ENCODE measurements around the gene CHAD.

Gene CHAD

DNA sequence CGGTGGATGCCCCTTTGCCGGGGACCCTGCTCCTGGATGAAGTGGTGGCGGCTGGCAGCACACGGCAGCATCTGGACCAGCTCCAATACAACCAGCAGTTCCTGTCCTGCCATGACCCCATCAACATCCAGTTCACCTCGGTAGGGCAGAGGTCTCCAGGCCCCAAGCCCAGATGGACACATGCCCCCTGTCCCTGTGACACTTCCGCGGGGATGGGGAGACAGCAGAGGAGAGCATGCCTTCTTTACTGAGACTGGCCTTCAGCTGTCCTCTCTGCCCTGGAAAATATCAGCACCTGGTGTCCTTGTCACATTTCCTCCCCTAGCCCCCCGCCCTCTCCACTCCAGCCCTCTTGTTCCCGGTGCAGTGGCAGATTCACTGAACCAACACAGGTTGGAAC is 6.2 kb downstream of the CHAD start:
- TF ChIP-seq, protein P1, sequence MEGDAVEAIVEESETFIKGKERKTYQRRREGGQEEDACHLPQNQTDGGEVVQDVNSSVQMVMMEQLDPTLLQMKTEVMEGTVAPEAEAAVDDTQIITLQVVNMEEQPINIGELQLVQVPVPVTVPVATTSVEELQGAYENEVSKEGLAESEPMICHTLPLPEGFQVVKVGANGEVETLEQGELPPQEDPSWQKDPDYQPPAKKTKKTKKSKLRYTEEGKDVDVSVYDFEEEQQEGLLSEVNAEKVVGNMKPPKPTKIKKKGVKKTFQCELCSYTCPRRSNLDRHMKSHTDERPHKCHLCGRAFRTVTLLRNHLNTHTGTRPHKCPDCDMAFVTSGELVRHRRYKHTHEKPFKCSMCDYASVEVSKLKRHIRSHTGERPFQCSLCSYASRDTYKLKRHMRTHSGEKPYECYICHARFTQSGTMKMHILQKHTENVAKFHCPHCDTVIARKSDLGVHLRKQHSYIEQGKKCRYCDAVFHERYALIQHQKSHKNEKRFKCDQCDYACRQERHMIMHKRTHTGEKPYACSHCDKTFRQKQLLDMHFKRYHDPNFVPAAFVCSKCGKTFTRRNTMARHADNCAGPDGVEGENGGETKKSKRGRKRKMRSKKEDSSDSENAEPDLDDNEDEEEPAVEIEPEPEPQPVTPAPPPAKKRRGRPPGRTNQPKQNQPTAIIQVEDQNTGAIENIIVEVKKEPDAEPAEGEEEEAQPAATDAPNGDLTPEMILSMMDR (conservative IDR thresholded peaks at IDR 0.05; ENCODE audit: low read depth, low read length) = no peak

DNA sequence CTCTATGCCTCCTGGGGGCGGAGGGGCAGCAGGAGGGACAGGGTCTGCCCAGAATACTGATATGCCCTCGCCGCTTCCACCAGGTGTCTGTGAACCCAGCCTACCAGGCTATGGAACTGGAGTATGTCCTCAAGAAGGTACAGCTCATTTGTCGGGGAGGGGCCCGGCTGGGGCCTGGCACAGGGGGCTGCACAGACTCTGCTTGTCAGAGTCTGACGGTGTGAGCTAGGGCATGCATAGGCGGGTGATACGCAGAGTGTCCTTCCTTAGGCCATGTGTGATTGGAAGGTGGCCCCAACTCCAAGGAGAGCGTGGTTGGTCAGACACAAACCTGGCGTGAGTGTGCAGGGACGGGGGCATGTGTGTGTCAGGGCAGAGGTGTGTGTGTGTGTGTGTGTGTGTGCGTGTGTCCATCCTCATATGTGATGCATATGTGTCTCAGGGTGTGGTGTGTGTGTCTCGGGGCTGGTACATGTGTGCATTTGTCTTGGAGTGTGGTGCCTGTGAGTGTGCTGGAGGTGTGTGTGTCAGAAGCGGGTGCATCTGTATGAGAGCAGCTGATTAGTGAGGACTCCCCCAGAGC is 7.0 kb downstream of the CHAD start:
- no peak for DNase-seq (ENCODE audit: low read depth)
- TF ChIP-seq, protein P1 (conservative IDR thresholded peaks at IDR 0.05; ENCODE audit: low read depth, low read length) = no peak
- no peak overlapping the region for H3K4me3 ChIP-seq (ENCODE audit: low read length)

More for the DNA sequence above, 6.2 kb downstream of the CHAD start:
- no peak overlapping the region for H3K4me3 ChIP-seq (ENCODE audit: low read length)
- DNase-seq (ENCODE audit: low read depth) = no peak

DNA sequence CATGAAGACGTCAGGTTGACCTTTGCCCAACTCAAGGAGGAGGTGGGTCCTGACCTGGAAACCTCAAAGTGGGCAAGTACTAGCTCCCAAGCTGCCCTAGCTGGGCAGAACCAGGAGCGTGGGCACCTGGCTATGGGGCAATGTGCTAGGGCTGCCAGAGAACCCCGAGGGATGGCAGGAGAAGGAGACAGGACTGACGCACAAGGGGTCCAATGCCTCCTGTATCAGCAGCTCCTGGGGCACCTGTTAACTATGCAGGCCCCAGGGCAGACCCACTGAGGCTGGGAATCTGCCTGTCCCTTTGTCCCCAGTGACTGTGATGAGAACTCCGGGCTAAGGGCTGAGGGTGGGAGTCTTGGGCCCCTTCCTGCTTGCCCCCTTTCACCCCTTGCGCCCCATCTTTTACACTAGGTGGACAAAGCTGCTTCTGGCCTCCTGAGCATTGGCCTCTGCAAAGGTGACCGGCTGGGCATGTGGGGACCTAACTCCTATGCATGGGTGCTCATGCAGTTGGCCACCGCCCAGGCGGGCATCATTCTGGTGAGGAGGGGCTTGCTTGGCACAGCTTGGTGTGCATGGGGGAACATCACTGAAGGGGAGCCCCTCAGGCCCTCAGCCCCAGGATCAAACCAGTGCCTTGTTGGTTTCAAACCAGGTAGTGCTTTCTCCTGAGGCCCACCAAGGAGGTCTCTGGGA is 7.7 kb downstream of the CHAD start:
- no peak overlapping the region for H3K4me3 ChIP-seq (ENCODE audit: low read length)
- no peak for DNase-seq (ENCODE audit: low read depth)
- TF ChIP-seq, protein P1 (conservative IDR thresholded peaks at IDR 0.05; ENCODE audit: low read depth, low read length) = no peak

DNA sequence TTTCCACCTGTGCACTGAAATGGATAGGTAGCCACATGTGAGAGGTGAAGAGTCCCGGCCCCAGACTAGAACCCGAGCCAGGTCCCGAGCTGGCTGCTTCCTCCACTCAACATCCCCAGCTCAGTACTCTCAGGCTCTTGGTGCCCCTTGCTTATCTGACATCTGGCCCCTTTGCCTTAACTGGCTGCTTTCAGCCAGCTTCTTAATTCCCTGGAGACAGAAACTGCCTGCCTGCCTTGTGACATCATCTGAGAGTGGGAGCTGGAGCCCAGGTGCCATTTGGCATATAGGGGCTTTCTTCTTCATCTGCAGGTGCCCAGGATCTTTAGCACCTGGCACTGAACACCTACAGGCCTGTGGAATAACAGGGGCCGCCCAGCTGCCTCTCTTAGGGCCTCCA is 8.9 kb downstream of the CHAD start:
- H3K4me3 ChIP-seq (ENCODE audit: low read length) = no peak overlapping the region
- no peak for DNase-seq (ENCODE audit: low read depth)
- TF ChIP-seq, protein P1 (conservative IDR thresholded peaks at IDR 0.05; ENCODE audit: low read depth, low read length) = no peak

DNA sequence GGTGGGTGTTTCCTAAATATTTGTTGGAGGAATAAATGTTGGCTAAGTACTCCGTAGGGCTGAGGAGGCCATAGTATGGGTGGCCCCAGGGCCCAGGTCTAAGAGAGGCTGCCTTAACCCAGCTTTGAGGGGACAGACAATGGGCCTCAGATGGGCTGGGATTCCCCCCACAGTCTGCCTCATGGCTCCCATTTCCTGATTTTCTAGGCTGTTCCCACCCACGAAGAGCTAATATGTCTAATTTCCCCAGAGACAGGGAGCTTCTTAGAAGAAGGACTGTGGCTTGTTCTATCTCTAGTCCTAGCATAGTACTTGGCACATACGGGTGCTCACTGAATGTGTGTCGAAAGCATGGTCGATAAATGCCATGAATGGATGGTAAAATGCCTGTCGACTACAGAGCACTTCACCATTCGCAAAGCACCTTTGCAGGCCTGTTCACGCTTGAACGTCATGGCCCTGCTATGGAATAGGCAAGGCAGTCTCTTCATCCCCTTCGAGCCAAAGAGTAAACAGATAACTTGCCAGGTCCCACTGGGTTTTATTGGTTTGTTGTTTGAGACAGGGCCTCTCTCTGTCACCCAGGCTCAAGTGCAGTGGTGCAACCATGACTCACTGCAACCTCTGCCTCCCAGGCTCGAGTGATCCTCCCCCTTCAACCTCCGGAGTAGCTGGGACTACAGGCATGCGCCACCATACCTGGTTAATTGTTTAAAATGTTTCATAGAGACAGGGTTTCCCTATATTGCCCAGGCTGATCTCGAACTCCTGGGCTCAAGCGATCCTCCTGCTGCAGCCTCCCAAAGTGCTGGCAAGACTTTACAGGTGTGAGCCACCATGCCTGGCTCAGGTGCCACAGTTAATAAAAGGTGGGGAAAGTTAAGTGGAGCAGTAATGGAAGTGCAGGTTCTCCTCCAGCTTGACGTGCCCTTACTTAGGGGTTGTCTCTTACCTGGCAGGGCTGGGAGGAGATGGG is 9.7 kb downstream of the CHAD start:
- DNase-seq (ENCODE audit: low read depth) = no peak
- H3K4me3 ChIP-seq (ENCODE audit: low read length) = no peak overlapping the region
- TF ChIP-seq, protein P1 (conservative IDR thresholded peaks at IDR 0.05; ENCODE audit: low read depth, low read length) = no peak

DNA sequence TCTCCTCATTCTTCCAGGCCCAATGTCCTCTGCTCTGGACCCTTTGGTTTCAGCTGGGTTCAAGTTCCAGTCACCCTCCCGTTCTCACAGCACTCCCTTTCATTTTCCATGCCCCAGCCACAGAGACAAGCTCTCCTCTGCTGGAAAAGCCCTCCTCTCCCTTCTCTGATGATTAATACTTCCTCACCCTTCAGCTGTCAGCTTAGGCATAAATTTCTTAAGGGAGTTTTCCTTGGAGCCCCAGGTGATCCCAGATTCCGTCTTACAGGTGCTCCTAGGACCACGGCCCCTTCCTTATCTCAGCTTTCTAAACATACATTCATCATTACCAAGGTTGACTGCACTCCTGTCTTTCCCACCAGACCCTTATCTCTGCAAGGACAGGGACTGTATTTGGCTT is 10.4 kb downstream of the CHAD start:
- TF ChIP-seq, protein P1 (conservative IDR thresholded peaks at IDR 0.05; ENCODE audit: low read depth, low read length) = no peak
- no peak for DNase-seq (ENCODE audit: low read depth)
- no peak overlapping the region for H3K4me3 ChIP-seq (ENCODE audit: low read length)

Data from retinal pigment epithelial cell (primary cell).